HG03520 (cell line): ENCODE results near the gene TMEM82.
"Not testable (repeated sequence)": the region's sequence is repeated elsewhere in the genome, so short reads cannot be mapped to it uniquely, and the experiment has no call there.

Source experiments
- ATAC-seq: cut with Tn5 transposase; IDR thresholded peaks from one replicate; pipeline ENCODE4 v1.9.1; 2021; ENCODE audit warnings: mild to moderate bottlenecking, moderate library complexity; ENCODE audit not compliant: unreplicated experiment

Gene TMEM82

DNA sequence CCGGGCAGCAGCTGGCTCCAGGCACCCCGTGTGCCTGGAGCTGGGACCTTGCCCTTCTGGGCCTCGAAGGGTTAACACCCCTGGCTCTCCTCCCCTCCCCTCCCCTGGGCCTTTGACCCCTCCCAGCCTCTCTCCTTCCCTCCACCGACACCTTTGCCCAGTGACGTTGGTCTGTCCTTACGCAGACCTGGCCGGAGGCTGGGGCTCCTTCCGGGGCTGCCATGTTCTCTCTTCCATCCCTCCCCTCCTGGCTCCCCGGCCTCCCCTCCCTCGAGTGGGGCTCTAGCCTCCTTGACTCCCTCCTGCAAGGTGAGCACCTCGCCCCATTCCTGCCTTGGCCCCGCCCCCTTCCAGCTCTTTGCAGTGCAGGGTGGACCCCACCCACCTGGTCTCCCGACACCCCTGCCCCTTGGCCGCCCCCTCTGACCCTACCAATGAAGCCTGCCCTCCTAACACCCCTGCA is at the start of gene TMEM82:
TSS of gene TMEM82 (plus strand) at position 161 of the 463 bp plus-strand sequence. CDS start at position 222, 61 bp downstream.
- ATAC-seq: no peak

DNA sequence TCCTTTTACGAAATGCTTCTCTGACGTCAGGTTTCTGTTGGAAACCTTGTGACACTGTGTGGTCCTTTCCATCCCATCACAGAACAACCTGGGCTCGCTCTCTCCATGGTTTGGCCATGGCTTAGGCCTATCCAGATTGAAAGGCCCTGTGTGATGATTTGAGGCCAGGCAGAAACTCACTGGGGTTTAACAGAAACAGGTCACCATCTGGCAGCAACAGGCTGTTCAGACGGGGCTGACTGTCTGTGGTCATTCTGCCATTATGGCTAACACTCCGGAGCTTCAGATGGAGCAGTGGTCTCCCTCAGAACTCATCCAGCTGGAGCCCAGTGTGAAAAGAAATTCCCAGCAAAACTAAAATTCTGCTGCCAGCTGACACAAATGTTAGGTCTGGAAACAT is 48.9 kb upstream of the TMEM82 start:
- ATAC-seq: no peak

GRCh38 chr1:15696956-15697521 is 45.3 kb upstream of the TMEM82 start:
- ATAC-seq: peak; percentile 81

DNA sequence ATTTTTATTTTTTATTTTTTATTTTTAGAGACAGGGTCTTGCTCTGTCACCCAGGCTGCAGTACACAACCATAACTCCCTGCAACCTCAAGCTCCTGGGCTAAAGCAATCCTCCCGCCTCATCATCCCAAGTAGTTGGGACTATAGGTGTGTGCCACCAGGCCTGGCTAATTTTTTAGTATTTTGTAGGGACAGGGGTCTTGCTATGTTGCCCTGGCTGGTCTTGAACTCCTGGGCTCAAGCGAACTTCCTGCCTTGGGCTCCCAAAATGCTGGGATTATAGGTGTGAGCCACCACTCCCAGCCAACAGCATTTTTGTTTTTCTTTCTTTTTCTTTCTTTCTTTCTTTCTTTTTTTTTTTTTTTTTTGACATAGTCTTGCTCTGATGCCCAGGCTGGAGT is 44.1 kb upstream of the TMEM82 start:
- ATAC-seq: no peak

- not testable (repeated sequence) for ATAC-seq
Observed at GRCh38 chr1:15699321-15699720, 43.0 kb upstream of the TMEM82 start.

DNA sequence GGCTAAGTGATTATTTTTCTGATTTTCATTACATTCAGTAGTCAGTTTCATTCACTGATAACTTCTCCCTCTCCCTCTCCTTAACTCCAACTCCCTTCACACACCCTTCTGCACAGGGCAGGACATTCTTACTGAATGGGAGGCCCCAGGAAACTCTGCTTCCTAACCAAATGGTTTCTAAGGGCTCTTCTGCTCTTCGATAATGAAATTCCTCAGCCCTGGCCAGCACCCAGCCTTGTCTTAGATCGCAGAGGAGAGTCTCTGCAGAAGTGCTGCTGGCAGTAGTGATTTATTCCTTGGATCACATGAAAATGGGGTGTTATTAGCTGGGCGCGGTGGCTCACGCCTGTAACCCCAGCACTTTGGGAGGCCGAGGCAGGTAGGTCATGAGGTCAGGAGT is 41.8 kb upstream of the TMEM82 start:
- ATAC-seq: no peak

- ATAC-seq: no peak
Observed at GRCh38 chr1:15701784-15702183, 40.5 kb upstream of the TMEM82 start.

DNA sequence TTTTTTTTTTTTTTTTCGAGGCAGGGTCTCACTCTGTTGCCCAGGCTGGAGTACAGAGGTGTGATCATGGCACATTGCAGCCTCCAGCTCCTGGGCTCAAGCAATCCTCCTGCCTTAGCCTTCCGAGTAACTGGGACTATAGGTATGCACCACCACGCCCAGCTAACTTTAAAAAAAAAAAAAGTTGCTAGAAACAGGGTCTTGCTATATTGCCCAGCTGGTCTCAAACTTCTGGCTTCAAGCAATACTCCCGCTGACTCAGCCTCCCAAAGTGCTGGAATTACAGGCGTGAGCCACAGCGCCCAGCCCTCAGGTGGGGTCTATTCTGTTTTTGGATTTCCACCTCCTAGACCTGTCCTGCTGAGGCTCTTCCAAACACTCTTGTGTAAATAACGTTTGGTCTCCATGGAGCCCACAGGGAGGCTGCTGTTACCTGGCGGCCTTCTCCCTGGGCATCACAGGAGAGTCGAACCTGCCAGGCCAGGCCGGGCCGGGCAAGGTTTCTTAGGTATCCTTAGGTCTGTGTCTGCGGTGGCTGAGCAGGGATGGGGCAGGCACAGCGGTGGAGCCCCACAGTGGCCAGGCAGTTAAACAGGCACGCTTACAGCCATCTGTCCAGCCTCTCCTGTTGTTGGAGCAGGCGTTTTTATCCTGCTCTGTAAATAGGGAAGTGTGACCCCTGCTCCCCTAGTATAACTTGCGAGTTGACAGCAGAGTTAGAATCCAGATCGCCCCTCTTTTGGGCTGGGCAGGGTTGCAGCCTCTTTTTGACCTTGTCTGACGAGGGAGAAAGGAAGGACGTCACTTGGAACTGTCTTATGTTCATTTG is 39.4 kb upstream of the TMEM82 start:
- no peak for ATAC-seq

- no peak for ATAC-seq
Observed at GRCh38 chr1:15703562-15703961, 38.7 kb upstream of the TMEM82 start.

DNA sequence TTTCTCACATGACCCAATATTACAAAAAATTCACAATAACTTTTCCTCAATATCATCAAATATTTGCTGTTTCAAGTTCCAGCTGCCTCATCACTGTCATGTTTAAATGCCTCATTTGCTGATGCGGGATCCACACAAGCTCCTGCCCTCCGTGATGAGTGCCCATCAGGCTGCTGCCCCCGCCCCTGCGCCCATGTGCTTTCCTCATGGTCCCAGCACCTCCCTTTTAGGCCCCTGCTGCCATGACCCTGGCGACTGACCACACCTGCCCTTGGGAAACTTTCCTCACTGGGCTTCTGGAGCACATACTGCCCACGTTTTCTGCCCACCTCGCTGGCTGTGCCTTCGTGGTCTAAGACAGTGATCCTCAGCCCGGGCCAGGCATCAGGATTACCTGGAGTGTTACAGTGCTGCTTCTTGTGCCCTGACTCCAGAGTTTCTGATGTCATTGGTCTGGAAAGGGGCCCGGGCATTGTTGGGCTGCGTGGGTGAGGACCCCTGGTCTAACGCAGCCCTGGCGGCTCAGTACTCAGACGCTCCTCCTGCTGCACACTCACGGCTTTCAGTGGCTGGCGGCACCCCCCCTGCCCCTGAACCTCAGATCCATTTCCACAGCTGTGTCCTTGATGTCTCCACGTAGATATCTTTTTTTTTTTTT is 37.6 kb upstream of the TMEM82 start:
- no peak for ATAC-seq

DNA sequence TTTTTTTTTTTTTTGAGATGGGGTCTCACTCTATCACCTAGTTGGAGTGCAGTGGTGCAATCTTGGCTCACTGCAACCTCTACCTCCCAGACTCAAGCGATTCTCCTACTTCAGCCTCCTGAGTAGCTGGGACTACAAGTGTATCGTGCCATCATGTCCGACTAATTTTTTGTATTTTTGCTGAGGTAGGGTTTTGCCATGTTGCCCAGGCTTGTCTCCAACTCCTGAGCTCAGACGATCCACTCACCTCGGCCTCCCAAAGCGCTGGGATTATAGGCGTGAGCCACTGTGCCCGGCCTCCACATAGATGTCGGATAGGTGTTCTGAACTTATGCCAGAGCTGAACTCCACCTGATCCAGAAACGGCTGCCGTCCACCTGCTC is 37.1 kb upstream of the TMEM82 start:
- ATAC-seq: no peak

DNA sequence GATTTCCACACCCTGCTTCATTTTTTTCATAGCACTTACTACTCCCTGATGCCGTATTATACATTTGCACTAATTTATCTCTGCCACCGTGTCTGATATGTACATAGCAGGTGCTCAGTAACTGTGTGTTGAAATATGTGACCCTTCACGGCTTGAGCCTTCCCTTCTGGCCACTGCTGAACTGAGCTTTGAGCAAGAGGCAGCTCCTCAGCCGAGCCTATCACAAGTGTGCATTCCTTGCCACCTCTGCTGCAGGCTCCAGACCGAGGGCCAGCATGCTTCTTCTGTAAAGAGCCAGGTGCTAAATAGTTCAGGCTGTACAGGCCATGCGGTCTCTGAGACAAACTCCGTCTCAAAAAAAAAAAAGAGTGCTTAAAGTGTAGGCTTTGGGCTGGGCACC is 35.5 kb upstream of the TMEM82 start:
- ATAC-seq: no peak

DNA sequence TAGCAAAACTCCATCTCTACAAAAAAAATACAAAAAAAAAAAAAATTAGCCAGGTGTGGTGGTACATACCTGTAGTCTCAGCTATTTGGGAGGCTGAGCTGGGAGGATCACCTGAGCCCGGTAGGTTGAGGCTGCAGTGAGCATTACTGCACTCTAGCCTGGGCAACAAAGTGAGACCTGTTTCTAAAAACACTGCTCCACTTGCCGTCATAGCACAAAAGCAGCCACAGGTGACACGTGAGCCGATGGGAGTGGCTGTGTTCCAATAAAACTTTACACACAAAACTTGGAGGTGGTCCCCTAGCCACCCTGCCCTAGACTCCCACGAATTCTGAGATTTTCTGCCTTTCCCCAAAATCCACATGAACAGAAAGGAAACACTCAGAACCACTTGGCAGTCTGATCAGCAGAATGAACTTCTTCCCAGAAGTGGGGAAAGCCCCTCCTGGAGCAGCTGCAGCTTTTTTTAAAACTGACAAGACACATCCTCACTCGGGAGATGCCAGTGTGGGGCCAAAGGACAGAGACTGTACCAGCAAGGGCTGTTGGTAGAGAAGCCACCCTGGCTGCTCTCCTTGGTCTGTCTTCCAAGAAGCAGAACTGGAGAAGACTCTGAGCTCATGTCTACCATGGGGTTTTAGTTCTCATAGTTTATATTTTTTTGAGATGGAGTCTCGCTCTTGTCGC is 34.9 kb upstream of the TMEM82 start:
- ATAC-seq: no peak

DNA sequence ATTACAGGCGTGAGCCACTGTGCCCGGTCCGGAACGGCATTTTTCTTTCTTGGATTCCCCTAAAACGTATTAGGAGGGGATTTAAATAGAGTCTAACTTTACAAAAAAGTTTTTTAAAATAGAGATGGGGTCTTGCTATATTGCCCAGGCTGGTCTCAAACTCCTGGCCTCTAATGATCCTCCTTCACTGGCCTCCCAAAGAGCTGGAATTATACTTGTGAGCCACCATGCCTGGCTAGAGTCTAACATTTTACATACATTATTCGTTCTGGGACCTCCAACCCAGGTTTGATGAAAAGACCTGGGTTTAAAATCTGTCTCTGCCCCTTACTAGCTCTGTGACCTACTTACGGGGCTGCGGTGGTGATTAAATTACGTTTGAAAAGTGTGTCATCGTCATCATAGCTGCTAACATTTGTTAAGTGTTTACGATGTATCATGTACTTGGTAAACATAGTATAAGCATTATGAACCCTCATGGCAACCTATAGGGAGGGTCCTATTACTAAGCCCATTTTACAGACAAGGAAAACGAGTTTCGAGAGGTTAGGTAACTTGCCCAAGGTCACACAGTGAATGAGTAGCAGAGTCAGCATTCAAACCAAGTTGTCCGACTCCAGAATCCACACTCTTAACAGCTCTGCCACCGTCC is 33.7 kb upstream of the TMEM82 start:
- ATAC-seq: no peak

DNA sequence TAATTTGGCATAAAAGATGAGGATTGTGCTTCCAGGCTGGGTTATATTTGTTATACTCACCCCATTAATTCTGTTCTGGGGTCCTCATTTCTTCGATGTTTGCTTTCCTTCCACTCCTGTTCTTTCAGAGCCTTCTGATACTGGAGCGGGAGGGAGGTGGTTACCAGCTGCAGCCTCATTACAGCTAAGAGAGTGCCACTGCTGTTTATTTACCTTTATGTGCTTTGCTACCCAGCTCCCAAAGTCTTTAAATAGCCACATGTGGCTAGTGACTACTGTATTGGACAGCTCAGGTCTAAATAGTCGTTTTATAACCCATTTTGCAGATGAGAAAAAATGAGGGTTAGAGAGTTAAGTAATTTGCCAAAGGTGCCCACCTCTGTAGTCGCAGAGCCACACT is 33.1 kb upstream of the TMEM82 start:
- ATAC-seq: no peak

- no peak for ATAC-seq
Observed at GRCh38 chr1:15712168-15712567, 30.1 kb upstream of the TMEM82 start.

GRCh38 chr1:15714406-15715136 is 27.7 kb upstream of the TMEM82 start:
- ATAC-seq: no peak

DNA sequence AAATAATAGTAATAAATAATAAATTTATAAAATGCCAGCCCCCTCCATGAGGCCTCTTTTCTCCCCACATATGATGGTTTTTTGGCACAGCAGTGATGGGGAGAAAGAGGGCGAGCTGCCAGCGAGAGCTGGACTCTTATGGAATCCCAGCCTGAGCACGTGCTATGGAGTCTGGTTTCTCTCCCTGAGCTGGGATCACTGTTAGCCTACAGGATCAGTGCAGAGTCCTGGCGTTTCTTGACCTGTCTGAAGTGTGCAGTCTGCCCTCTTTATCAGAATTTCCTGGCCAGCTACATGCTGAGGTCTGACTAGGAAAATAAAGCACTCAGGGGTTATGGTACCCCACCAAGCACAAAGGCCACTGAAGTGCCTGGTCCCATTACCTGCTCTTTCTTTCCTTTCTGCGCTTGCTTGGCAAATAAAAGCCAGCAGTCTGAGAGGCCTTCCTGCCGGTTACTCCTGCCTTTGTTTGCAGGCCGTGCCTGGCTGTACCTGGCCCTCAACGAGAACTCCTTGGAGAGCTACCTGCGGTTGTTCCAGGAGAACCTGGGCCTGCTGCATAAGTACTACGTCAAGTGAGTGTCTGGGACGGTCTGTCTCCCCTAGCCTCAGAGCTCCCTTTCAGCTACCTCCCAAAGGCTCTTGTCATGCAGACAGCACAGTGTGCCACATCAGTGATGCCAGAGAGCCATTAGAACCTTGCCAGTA is 24.7 kb upstream of the TMEM82 start:
- no peak for ATAC-seq

- no peak for ATAC-seq
Observed at GRCh38 chr1:15718199-15718601, 24.1 kb upstream of the TMEM82 start.
